ENCODE measurements around the gene MYH9.

Gene MYH9

GRCh38 chr22:36349726-36350125 is 38.0 kb downstream of the MYH9 start:
- no peaks in the 10 kb centered on the region for H3K9me3 ChIP-seq
- no peak for TF ChIP-seq CTCF (IDR thresholded peaks at IDR 0.05)
- H3K27me3 ChIP-seq: no peaks in the 10 kb centered on the region
- intact Hi-C loops (cut with DNase I; ENCODE audit: low total_unique reads): loop anchor here (5.0 kb wide), 1 partner anchor 38 kb away; the partner anchor contains the start of gene MYH9
- H3K4me1 ChIP-seq: peaks cover 0 to 99% (median 91%) of the 10 kb centered on the region in 4 donors
- no peak for DNase-seq
- no peak overlapping the region for H3K4me3 ChIP-seq
- H3K27ac ChIP-seq: peak overlapping the region; percentile 95
- peaks cover 9 to 31% (median 11%) of the 10 kb centered on the region in 3 donors for H3K36me3 ChIP-seq

GRCh38 chr22:36348760-36349159 is 39.0 kb downstream of the MYH9 start:
- Histone ChIP-seq H3K4me1 (peaks cover 0 to 99% (median 91%) of the 10 kb centered on the region in 4 donors), H3K27ac (peak overlapping the region; percentile 95), H3K27me3 (no peaks in the 10 kb centered on the region), H3K36me3 (peaks cover 9 to 35% (median 20%) of the 10 kb centered on the region in 3 donors), H3K4me3 (no peak overlapping the region), H3K9me3 (no peaks in the 10 kb centered on the region)
- no peak for DNase-seq
- intact Hi-C loops (cut with DNase I; ENCODE audit: low total_unique reads): no loop called here
- TF ChIP-seq CTCF (IDR thresholded peaks at IDR 0.05): no peak

DNA sequence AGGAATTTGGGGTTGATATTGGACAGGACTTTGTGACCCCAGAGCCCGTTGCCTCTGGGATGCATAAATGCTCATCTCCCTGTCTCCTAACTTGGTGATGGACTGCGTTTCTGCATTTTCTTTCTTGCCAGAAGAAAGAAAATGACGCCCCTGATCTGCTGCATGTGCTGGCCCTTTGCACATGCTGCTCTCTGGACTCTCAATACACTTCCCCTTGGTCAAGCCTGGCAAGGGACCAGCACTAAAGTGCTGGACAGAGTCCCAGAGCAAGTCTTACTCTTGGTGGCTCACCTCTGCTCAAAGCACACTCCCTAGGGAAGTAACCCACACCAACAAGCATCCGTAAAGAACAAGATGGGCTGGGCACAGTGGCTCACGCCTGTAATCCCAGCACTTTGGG is 40.7 kb downstream of the MYH9 start:
- Histone ChIP-seq H3K9me3 (no peaks in the 10 kb centered on the region), H3K27me3 (no peaks in the 10 kb centered on the region), H3K4me1 (peaks cover 0 to 99% (median 91%) of the 10 kb centered on the region in 4 donors), H3K4me3 (no peak overlapping the region), H3K27ac (peak overlapping the region; percentile 95), H3K36me3 (peaks cover 11 to 47% (median 35%) of the 10 kb centered on the region in 3 donors)
- DNase-seq: peak in 1 of 2 donors; percentile 93
- no peak for TF ChIP-seq CTCF (IDR thresholded peaks at IDR 0.05)
- intact Hi-C loops (cut with DNase I; ENCODE audit: low total_unique reads): no loop called here

GRCh38 chr22:36344106-36344827 is 43.5 kb downstream of the MYH9 start:
- intact Hi-C loops (cut with DNase I; ENCODE audit: low total_unique reads): no loop called here
- TF ChIP-seq CTCF (IDR thresholded peaks at IDR 0.05): no peak
- no peak for DNase-seq
- Histone ChIP-seq H3K4me1 (peaks cover 0 to 99% (median 84%) of the 10 kb centered on the region in 4 donors), H3K36me3 (peaks cover 39 to 75% (median 60%) of the 10 kb centered on the region in 3 donors), H3K27me3 (no peaks in the 10 kb centered on the region), H3K27ac (peak overlapping the region; percentile 95), H3K9me3 (no peaks in the 10 kb centered on the region), H3K4me3 (no peak overlapping the region)

DNA sequence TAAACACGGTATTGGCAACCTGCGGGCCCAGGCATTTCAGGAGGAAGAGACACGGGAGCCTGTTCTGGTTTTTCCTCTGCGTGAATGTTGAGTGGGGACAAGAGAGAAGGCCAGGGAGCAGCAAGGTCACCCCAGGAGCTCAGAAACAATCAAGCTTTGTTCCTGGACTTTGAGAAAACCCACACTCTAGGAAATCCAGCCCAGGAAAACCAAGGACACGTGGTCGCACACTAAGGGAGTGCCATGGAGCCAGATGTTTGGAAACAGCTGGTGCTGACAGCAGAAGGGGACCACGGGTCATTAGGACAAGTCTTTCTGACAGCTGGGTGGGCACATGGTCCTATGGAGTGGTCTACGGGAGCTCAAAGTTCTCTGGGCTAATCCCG is 44.1 kb downstream of the MYH9 start:
- H3K4me3 ChIP-seq: no peak overlapping the region
- H3K4me1 ChIP-seq: peaks cover 0 to 99% (median 84%) of the 10 kb centered on the region in 4 donors
- intact Hi-C loops (cut with DNase I; ENCODE audit: low total_unique reads): no loop called here
- peak overlapping the region; percentile 95 for H3K27ac ChIP-seq
- peaks cover 44 to 76% (median 59%) of the 10 kb centered on the region in 3 donors for H3K36me3 ChIP-seq
- no peaks in the 10 kb centered on the region for H3K27me3 ChIP-seq
- no peak for DNase-seq
- H3K9me3 ChIP-seq: no peaks in the 10 kb centered on the region
- TF ChIP-seq CTCF (IDR thresholded peaks at IDR 0.05): no peak

Data from tibial artery (tissue), 4 donors.